Measurements from ENCODE around the gene TNS1. TPM values are rescaled to one million over a fixed set of nuclear protein-coding genes. Genes with fewer than 3 reads are reported as not detected.

The TNS1 gene
- total and polyA plus RNA-seq, 2 donors (not counting 1 experiment from before 2014, with no cell fraction given): 0.10 to 0.86 TPM

DNA sequence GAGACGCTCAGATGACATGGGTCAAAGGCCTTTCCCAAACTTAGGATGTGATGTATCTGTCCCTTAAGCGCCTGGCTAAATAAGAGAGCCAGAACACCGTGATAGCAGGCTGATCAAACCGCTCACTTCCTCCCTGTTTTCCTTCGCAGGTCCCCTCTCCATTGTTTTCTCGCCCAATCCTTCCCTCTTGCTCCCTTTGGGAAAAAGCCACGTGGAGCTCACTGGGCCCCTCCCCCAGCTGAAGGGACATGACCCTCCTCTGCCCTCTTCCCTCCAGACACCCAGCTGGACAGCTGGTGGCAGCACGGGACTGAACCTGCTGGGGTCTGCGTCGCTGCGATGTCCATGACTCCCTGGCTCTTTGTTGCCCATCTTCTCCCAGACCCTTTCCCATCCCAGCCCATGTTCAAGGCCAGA lies 201.7 kb downstream of the TNS1 start:
- H3K27me3 Mint-ChIP-seq: no peaks in the 10 kb centered on the region
- no peak for TF ChIP-seq EZH2 (IDR thresholded peaks at IDR 0.05; ENCODE audit: borderline replicate concordance, insufficient read depth, low read depth, low read length, poor library complexity, severe bottlenecking)
- TF ChIP-seq, protein P1, sequence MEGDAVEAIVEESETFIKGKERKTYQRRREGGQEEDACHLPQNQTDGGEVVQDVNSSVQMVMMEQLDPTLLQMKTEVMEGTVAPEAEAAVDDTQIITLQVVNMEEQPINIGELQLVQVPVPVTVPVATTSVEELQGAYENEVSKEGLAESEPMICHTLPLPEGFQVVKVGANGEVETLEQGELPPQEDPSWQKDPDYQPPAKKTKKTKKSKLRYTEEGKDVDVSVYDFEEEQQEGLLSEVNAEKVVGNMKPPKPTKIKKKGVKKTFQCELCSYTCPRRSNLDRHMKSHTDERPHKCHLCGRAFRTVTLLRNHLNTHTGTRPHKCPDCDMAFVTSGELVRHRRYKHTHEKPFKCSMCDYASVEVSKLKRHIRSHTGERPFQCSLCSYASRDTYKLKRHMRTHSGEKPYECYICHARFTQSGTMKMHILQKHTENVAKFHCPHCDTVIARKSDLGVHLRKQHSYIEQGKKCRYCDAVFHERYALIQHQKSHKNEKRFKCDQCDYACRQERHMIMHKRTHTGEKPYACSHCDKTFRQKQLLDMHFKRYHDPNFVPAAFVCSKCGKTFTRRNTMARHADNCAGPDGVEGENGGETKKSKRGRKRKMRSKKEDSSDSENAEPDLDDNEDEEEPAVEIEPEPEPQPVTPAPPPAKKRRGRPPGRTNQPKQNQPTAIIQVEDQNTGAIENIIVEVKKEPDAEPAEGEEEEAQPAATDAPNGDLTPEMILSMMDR (IDR thresholded peaks at IDR 0.05): no peak
- H3K36me3 ChIP-seq (replicated peaks in 1 of 2; ENCODE audit: control extremely low read depth in 1 of 2, control insufficient read depth in 1 of 2, extremely low read depth in 1 of 2, insufficient read depth in 2 of 2, low read length in 1 of 2): no peaks in the 10 kb centered on the region

GRCh38 chr2:217800433-217801114 lies 202.2 kb downstream of the TNS1 start:
- intact Hi-C loops (cut with micrococcal nuclease): no loop called here
- no peak for DNase-seq
- ChIA-PET CTCF (interaction anchor here (1.3 to 17.1 kb wide), 3 partner anchors 11 to 86 kb away, joined by 7 to 412 read pairs (median 27); no protein-coding TSS in a partner anchor), POLR2A (no interaction called here)
- Histone ChIP-seq H3K36me3 (replicated peaks in 1 of 2; ENCODE audit: control extremely low read depth in 1 of 2, control insufficient read depth in 1 of 2, extremely low read depth in 1 of 2, insufficient read depth in 2 of 2, low read length in 1 of 2) (no peaks in the 10 kb centered on the region), H4K20me1 (ENCODE audit: control insufficient read depth, insufficient read depth, low read length, poor library complexity, severe bottlenecking) (no peaks in the 10 kb centered on the region), H3K9ac (ENCODE audit: low read length) (no peak overlapping the region), H3K4me3 (ENCODE audit: control extremely low read depth in 1 of 5, extremely low read depth in 1 of 5, insufficient read depth in 1 of 5, low read depth in 2 of 5, low read length in 4 of 5) (no peak overlapping the region), H3K4me1 (ENCODE audit: control insufficient read depth in 2 of 2, insufficient read depth in 2 of 2, low read length in 2 of 2) (peaks cover 13 to 24% of the 10 kb centered on the region in 2 donors), H2AFZ (ENCODE audit: insufficient read depth, low read depth, low read length, poor library complexity, severe bottlenecking) (no peak overlapping the region), H3K27ac (ENCODE audit: low read length in 2 of 2) (no peak overlapping the region), H3K27me3 (replicated peaks in 1 of 4; ENCODE audit: control extremely low read depth in 1 of 4, control insufficient read depth in 3 of 4, insufficient read depth in 4 of 4, low read length in 3 of 4) (peaks cover 0 to under 1% (median 0%) of the 10 kb centered on the region in 4 experiments), H3K4me2 (replicated peaks; ENCODE audit: low read depth, low read length, poor library complexity, severe bottlenecking) (no peak overlapping the region), H3K9me3 (ENCODE audit: control extremely low read depth in 1 of 3, control insufficient read depth in 2 of 3, insufficient read depth in 1 of 3, low read length in 2 of 3) (peaks cover 0 to 4% (median 0%) of the 10 kb centered on the region in 3 donors), H3K79me2 (ENCODE audit: control insufficient read depth, insufficient read depth, low read length) (no peaks in the 10 kb centered on the region)
- no peak overlapping the region for H3K4me3 Mint-ChIP-seq
- no peak for TF ChIP-seq EZH2 (IDR thresholded peaks at IDR 0.05; ENCODE audit: borderline replicate concordance, insufficient read depth, low read depth, low read length, poor library complexity, severe bottlenecking)
- TF ChIP-seq, protein P1 (IDR thresholded peaks at IDR 0.05): no peak
- no peak for ATAC-seq (ENCODE audit: low read depth)
- no peaks in the 10 kb centered on the region for H3K27me3 Mint-ChIP-seq
- H3K9me3 Mint-ChIP-seq (ENCODE audit: insufficient read depth): no peaks in the 10 kb centered on the region
- no peak overlapping the region for H3K27ac Mint-ChIP-seq
- 95% methylated on average over 10 of the region's 10 CpGs for WGBS (ENCODE audit: insufficient coverage)
- peaks cover 18% of the 10 kb centered on the region for H3K4me1 Mint-ChIP-seq

More for the DNA sequence above, 201.7 kb downstream of the TNS1 start:
- intact Hi-C loops (cut with micrococcal nuclease): no loop called here
- Histone ChIP-seq H3K4me1 (ENCODE audit: control insufficient read depth in 2 of 2, insufficient read depth in 2 of 2, low read length in 2 of 2) (peaks cover 13 to 24% of the 10 kb centered on the region in 2 donors), H3K27me3 (replicated peaks in 1 of 4; ENCODE audit: control extremely low read depth in 1 of 4, control insufficient read depth in 3 of 4, insufficient read depth in 4 of 4, low read length in 3 of 4) (peaks cover 0 to 2% (median 0%) of the 10 kb centered on the region in 4 experiments), H3K9ac (ENCODE audit: low read length) (no peak overlapping the region), H3K4me3 (ENCODE audit: control extremely low read depth in 1 of 5, extremely low read depth in 1 of 5, insufficient read depth in 1 of 5, low read depth in 2 of 5, low read length in 4 of 5) (no peak overlapping the region), H3K27ac (ENCODE audit: low read length in 2 of 2) (no peak overlapping the region), H3K79me2 (ENCODE audit: control insufficient read depth, insufficient read depth, low read length) (no peaks in the 10 kb centered on the region), H3K9me3 (ENCODE audit: control extremely low read depth in 1 of 3, control insufficient read depth in 2 of 3, insufficient read depth in 1 of 3, low read length in 2 of 3) (peaks cover 0 to 4% (median 0%) of the 10 kb centered on the region in 3 donors), H4K20me1 (ENCODE audit: control insufficient read depth, insufficient read depth, low read length, poor library complexity, severe bottlenecking) (no peaks in the 10 kb centered on the region), H2AFZ (ENCODE audit: insufficient read depth, low read depth, low read length, poor library complexity, severe bottlenecking) (no peak overlapping the region), H3K4me2 (replicated peaks; ENCODE audit: low read depth, low read length, poor library complexity, severe bottlenecking) (no peak overlapping the region)
- no peak for ATAC-seq (ENCODE audit: low read depth)
- H3K9me3 Mint-ChIP-seq (ENCODE audit: insufficient read depth): no peaks in the 10 kb centered on the region
- ChIA-PET POLR2A (no interaction called here), CTCF (interaction anchor here (17.1 kb wide), 1 partner anchor 85 kb away, joined by 412 read pairs; no protein-coding TSS in a partner anchor)
- H3K4me3 Mint-ChIP-seq: no peak overlapping the region
- H3K4me1 Mint-ChIP-seq: peaks cover 18% of the 10 kb centered on the region
- H3K27ac Mint-ChIP-seq: no peak overlapping the region
- DNase-seq: no peak
- 91% methylated on average over 10 of the region's 11 CpGs for WGBS (ENCODE audit: insufficient coverage)

Measured in B cell (primary cell).